Gastrocnemius medialis (tissue), 4 donors: ENCODE results near the gene PRKD2. TPM values are rescaled to one million over a fixed set of nuclear protein-coding genes. Genes with fewer than 3 reads are reported as not detected.

Experiments used
- ATAC-seq, 2 donors: fragments of 150-250 bp; one replicate each; pipeline ENCODE4 v1.9.1; 2016
- DNase-seq, 2 donors: peaks; one replicate each; pipeline ENCODE4 v3.0.0-alpha.2; 2019
- H3K27ac ChIP-seq, 4 donors: fragments of 200-600 bp; sonication (generic); 1 replicate in 1 of 4; 2 replicates in 3 of 4; pipeline ENCODE4 v1.5.1; 2016 to 2018; ENCODE audit warnings: mild to moderate bottlenecking in 2 of 4, moderate library complexity in 1 of 4
- H3K27me3 ChIP-seq, 3 donors: fragments of 200-600 bp; sonication (generic) in 2 of 3; 1 replicate in 1 of 3; 2 replicates in 2 of 3; pipeline versions ENCODE4 v1.5.1 to v1.6.0; 2016 to 2019; ENCODE audit warnings: mild to moderate bottlenecking in 1 of 3, moderate library complexity in 1 of 3
- H3K36me3 ChIP-seq, 2 donors: fragments of 200-600 bp; sonication (generic) in 1 of 2; one replicate each; pipeline ENCODE4 v1.5.1; 2017 to 2018
- H3K4me1 ChIP-seq, 2 donors: fragments of 200-600 bp; sonication (generic) in 1 of 2; one replicate each; pipeline ENCODE4 v1.5.1; 2016 to 2017; ENCODE audit warnings: mild to moderate bottlenecking in 2 of 2
- H3K4me3 ChIP-seq, 4 donors: fragments of 200-600 bp; sonication (generic) in 3 of 4; 1 replicate in 1 of 4; 2 replicates in 3 of 4; pipeline ENCODE4 v1.5.1; 2016 to 2019; ENCODE audit warnings: mild to moderate bottlenecking in 2 of 4
- H3K9me3 ChIP-seq, 3 donors: fragments of 200-600 bp; sonication (generic) in 2 of 3; 1 replicate in 1 of 3; 2 replicates in 2 of 3; pipeline ENCODE4 v1.5.1; 2016 to 2019
- CTCF ChIP-seq, 5 experiments: fragments of 450-650 bp in 3 of 5; fragments of 200-600 bp in 2 of 5; sonication (generic) in 2 of 5; IDR thresholded peaks in 4 of 5; conservative IDR thresholded peaks in 1 of 5; 1 replicate in 4 of 5; 2 replicates in 1 of 5; pipeline ENCODE4 v1.5.1; 2016 to 2019; ENCODE audit warnings: antibody characterized with exemption in 5 of 5, mild to moderate bottlenecking in 3 of 5, moderate library complexity in 3 of 5
- POLR2A ChIP-seq, 2 donors: fragments of 450-650 bp; IDR thresholded peaks; one replicate each; pipeline ENCODE4 v1.6.1; 2017; ENCODE audit warnings: antibody characterized with exemption in 2 of 2, mild to moderate bottlenecking in 2 of 2, moderate library complexity in 2 of 2
- in situ Hi-C, 4 donors: fragments of 200-750 bp; cut with MboI; loops; one replicate each; pipeline versions ENCODE4 v1.15.0 to v1.8.0; 2017; ENCODE audit warnings: low sequenced_read_pairs in 4 of 4
- intact Hi-C: fragments of 100-400 bp; cut with DNase I; formaldehyde crosslinking; loops from one replicate; pipeline ENCODE4 v1.15.1; 2023; ENCODE audit warnings: low total_unique reads
- total RNA-seq, 4 donors: library from RNA; depleted of rRNA; stranded (reverse); fragments of >200 nt; gene quantifications; one replicate each; pipeline versions ENCODE4 v1.1.0 to v1.2.3, GENCODE V29; 2016

The PRKD2 gene
- total RNA-seq, 4 donors from 2014 or later, result 4.2 to 7.2 (median 6.1) TPM

GRCh38 chr19:46635920-46636761, 80.8 kb downstream of the PRKD2 start, which contains the start of gene GNG8:
Gene GNG8, minus strand, starts transcription at chr19:46636202. Its CDS starts 1,520 bp downstream, at chr19:46634682.
- Histone ChIP-seq H3K36me3 (no peaks in the 10 kb centered on the region), H3K9me3 (no peaks in the 10 kb centered on the region), H3K4me1 (peaks cover 18 to 24% of the 10 kb centered on the region in 2 donors), H3K27ac (no peak within 1 kb of the TSS), H3K27me3 (peaks cover 45 to 56% (median 52%) of the 10 kb centered on the region in 3 donors), H3K4me3 (no peak within 1 kb of the TSS)
- DNase-seq, result no peak
- intact Hi-C loops, result no loop called here
- in situ Hi-C loops, result no loop called here
- TF ChIP-seq POLR2A (IDR thresholded peaks at IDR 0.05), result no peak
- no peak for TF ChIP-seq CTCF (IDR thresholded peaks at IDR 0.05 in 4 of 5, conservative IDR thresholded peaks at IDR 0.05 in 1 of 5)
- no peak for ATAC-seq

GRCh38 chr19:46634656-46635218, 82.2 kb downstream of the PRKD2 start:
- peaks cover 34 to 42% (median 39%) of the 10 kb centered on the region in 3 donors for H3K27me3 ChIP-seq
- no peaks in the 10 kb centered on the region for H3K9me3 ChIP-seq
- in situ Hi-C loops (no loop called here), intact Hi-C loops (loop anchor here (1.0 kb wide), 1 partner anchor 27 kb away; the partner anchor contains the start of gene DACT3)
- TF ChIP-seq POLR2A (IDR thresholded peaks at IDR 0.05) (no peak), CTCF (IDR thresholded peaks at IDR 0.05 in 4 of 5, conservative IDR thresholded peaks at IDR 0.05 in 1 of 5) (no peak)
- H3K27ac ChIP-seq, result no peak overlapping the region
- peaks cover 18 to 23% of the 10 kb centered on the region in 2 donors for H3K4me1 ChIP-seq
- peak overlapping the region in 2 of 4 donors; percentile 38 to 43 for H3K4me3 ChIP-seq
- DNase-seq (no peak), ATAC-seq (no peak)
- no peaks in the 10 kb centered on the region for H3K36me3 ChIP-seq

GRCh38 chr19:46634045-46634655, 82.8 kb downstream of the PRKD2 start:
- intact Hi-C loops (loop anchor here (1.0 kb wide), 1 partner anchor 27 kb away; the partner anchor contains the start of gene DACT3), in situ Hi-C loops (no loop called here)

GRCh38 chr19:46633130-46633529, 83.8 kb downstream of the PRKD2 start:
- H3K9me3 ChIP-seq, result no peaks in the 10 kb centered on the region
- no peaks in the 10 kb centered on the region for H3K36me3 ChIP-seq
- ATAC-seq, result no peak
- intact Hi-C loops, result no loop called here
- DNase-seq, result no peak
- peaks cover 24 to 32% (median 31%) of the 10 kb centered on the region in 3 donors for H3K27me3 ChIP-seq
- no peak overlapping the region for H3K4me3 ChIP-seq
- peaks cover 4 to 14% of the 10 kb centered on the region in 2 donors for H3K4me1 ChIP-seq
- in situ Hi-C loops, result no loop called here
- no peak for TF ChIP-seq POLR2A (IDR thresholded peaks at IDR 0.05)
- TF ChIP-seq CTCF (IDR thresholded peaks at IDR 0.05 in 4 of 5, conservative IDR thresholded peaks at IDR 0.05 in 1 of 5), result no peak
- H3K27ac ChIP-seq, result no peak overlapping the region

More at GRCh38 chr19:46634045-46634655, 82.8 kb downstream of the PRKD2 start:
- no peak for TF ChIP-seq CTCF (IDR thresholded peaks at IDR 0.05 in 4 of 5, conservative IDR thresholded peaks at IDR 0.05 in 1 of 5)
- no peak for TF ChIP-seq POLR2A (IDR thresholded peaks at IDR 0.05)
- Histone ChIP-seq H3K4me3 (peak overlapping the region in 3 of 4 donors; percentile 39 to 60 (median 43)), H3K27me3 (peaks cover 32 to 36% (median 33%) of the 10 kb centered on the region in 3 donors), H3K36me3 (no peaks in the 10 kb centered on the region), H3K4me1 (peaks cover 12 to 17% of the 10 kb centered on the region in 2 donors), H3K27ac (no peak overlapping the region), H3K9me3 (no peaks in the 10 kb centered on the region)
- ATAC-seq, result peak; percentile 70 to 92
- DNase-seq, result peak; percentile 64 to 83
